ENCODE results near the gene LGR4.
"Not testable (repeated sequence)": the region's sequence is repeated elsewhere in the genome, so short reads cannot be mapped to it uniquely, and the experiment has no call there.

LGR4 gene

GRCh38 chr11:27372164-27372563, 100.4 kb downstream of the LGR4 start:
- DNase-seq, result no peak

GRCh38 chr11:27371489-27371888, 101.1 kb downstream of the LGR4 start:
- DNase-seq, result peak; percentile 10

GRCh38 chr11:27370374-27370773, 102.2 kb downstream of the LGR4 start:
- DNase-seq, result peak; percentile 70

GRCh38 chr11:27367881-27368280, 104.7 kb downstream of the LGR4 start:
- DNase-seq, result peak; percentile 82

- DNase-seq, result no peak
Measured at GRCh38 chr11:27363576-27364117, 108.9 kb downstream of the LGR4 start.

GRCh38 chr11:27362749-27363575, 109.6 kb downstream of the LGR4 start, which contains the start of gene CCDC34:
Gene CCDC34 (minus strand): TSS chr11:27363215. CDS start chr11:27363194, 21 bp downstream.
- peak; percentile 99 for DNase-seq

GRCh38 chr11:27361649-27362431, 110.8 kb downstream of the LGR4 start:
- peak; percentile 21 for DNase-seq

GRCh38 chr11:27358296-27358695, 114.3 kb downstream of the LGR4 start:
- no peak for DNase-seq

GRCh38 chr11:27357250-27357649, 115.3 kb downstream of the LGR4 start:
- peak; percentile 82 for DNase-seq

GRCh38 chr11:27356624-27357222, 115.9 kb downstream of the LGR4 start:
- DNase-seq, result peak; percentile 26

GRCh38 chr11:27355575-27356104, 117.0 kb downstream of the LGR4 start:
- DNase-seq, result peak; percentile 31

- peak; percentile 60 for DNase-seq
Measured at GRCh38 chr11:27354359-27354965, 118.1 kb downstream of the LGR4 start.

- DNase-seq, result peak; percentile 33
Measured at GRCh38 chr11:27353593-27354358, 118.8 kb downstream of the LGR4 start.

GRCh38 chr11:27352781-27353180, 119.8 kb downstream of the LGR4 start:
- no peak for DNase-seq

GRCh38 chr11:27350511-27350910, 122.1 kb downstream of the LGR4 start:
- no peak for DNase-seq

GRCh38 chr11:27349919-27350318, 122.7 kb downstream of the LGR4 start:
- DNase-seq, result peak; percentile 10

- DNase-seq, result peak; percentile 85
Measured at GRCh38 chr11:27348340-27348873, 124.2 kb downstream of the LGR4 start.

GRCh38 chr11:27347359-27348339, 124.9 kb downstream of the LGR4 start:
- peak; percentile 82 for DNase-seq

- DNase-seq, result no peak
Measured at GRCh38 chr11:27339941-27340340, 132.6 kb downstream of the LGR4 start.

- DNase-seq, result not testable (repeated sequence)
Measured at GRCh38 chr11:27334764-27335163, 137.8 kb downstream of the LGR4 start.
